GM21447 (cell line): ENCODE measurements around the gene CKLF.
"Not testable (repeated sequence)": the region's sequence is repeated elsewhere in the genome, so short reads cannot be mapped to it uniquely, and the experiment has no call there.

Experiments
- ATAC-seq: cut with Tn5 transposase; IDR thresholded peaks from one replicate; pipeline ENCODE4 v1.9.1; 2021; ENCODE audit not compliant: unreplicated experiment

Gene CKLF

DNA sequence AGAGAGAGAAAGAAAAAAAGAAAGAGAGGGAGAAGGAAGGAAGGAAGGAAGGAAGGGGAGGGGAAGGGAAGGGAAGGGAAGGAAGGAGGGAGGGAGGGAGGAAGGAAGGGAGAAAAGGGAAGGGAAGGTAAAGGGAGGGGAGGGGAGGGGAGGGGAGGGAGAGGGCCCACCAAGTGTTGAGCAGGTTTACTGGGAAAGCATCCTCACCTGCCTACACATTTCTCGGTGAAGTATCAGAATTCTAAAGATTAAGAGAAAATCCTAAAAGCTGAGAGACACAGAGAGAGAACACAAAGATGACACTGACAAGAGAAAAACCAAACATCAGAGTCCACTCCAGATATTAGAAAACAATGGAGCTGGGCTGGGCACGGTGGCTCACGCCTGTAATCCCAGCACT lies 39.9 kb downstream of the CKLF start:
- ATAC-seq: no peak

- ATAC-seq: no peak
These were observed 40.4 kb downstream of the CKLF start for GRCh38 chr16:66592814-66593213.

- no peak for ATAC-seq
These were observed 42.4 kb downstream of the CKLF start for GRCh38 chr16:66594739-66595138.

- ATAC-seq: not testable (repeated sequence)
These were observed 44.2 kb downstream of the CKLF start for GRCh38 chr16:66596559-66596958.

DNA sequence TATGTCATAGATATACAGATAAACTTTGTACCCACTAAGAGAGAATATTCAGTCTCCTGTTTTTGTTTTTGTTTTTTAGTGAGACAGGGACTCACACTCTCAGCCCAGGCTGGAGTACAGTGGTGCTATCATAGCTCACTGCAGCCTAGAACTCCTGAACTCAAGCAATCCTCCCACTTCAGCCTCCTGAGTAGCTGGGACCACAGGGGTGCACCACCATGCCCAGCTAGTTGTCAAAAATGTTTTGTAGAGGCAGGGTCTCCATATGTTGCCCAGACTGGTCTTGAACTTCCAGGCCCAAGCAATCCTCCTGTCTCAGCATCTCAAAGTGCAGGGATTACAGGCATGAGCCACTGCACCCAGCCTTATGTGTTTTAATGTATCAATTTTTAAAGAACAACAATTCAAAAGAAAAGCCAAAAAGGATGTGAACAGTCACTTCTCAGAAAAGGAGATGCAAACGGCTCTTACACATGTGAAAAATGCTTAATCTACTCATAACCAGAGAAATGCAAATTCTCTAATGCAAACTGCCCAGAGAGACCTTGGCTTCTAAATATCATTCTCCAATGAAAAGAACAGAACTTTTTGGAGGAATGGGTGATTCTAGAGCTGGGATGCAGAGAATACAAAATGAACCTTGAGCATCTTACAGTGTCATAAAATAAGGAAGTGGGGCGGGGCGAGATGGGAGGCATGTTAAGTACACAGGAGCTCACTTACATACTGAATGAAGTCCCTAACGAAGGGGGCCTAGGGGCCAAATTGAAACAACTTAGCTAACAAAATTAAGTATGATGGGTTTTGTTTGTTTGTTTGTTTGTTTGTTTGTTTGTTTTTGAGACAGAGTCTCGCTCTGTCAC lies 44.8 kb downstream of the CKLF start:
- no peak for ATAC-seq

DNA sequence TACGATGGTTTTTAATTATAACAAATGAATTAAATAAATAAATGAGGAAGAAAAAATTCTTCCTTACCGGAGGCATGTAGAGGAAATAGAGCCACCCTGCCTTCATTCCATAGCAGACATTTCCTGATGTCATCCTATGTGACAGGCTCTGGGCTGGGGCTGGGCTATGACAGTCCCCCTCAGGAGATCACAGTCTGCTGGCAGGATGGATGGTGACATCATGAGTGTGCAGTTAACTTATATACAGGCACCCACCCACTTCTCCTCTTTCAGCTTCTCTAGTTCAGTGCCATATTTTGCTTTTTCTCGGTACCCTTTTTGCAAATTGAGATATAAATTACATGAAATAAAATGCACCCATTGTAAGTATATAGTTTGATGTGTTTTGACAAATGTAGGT lies 45.7 kb downstream of the CKLF start:
- ATAC-seq: no peak

DNA sequence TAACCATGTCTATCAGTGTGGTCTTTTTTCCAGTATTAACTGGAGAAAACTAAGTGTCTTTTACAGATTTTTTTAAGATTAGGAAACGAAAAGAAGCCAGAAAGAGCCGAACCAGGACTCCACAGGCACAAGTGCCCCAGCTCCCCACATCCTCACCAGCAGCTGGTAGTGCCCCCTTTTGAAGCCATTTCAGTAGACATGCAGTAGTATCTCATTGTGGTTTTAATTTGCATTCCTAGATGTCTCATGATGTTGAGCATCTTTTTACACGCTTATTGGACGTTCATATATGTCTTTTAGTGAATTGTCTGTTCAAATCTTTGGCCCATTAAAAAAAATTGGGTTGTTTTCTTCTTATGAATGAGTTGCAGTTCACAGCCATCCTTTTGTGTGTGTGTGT lies 47.4 kb downstream of the CKLF start:
- ATAC-seq: no peak

GRCh38 chr16:66600477-66600876 lies 48.1 kb downstream of the CKLF start:
- no peak for ATAC-seq

DNA sequence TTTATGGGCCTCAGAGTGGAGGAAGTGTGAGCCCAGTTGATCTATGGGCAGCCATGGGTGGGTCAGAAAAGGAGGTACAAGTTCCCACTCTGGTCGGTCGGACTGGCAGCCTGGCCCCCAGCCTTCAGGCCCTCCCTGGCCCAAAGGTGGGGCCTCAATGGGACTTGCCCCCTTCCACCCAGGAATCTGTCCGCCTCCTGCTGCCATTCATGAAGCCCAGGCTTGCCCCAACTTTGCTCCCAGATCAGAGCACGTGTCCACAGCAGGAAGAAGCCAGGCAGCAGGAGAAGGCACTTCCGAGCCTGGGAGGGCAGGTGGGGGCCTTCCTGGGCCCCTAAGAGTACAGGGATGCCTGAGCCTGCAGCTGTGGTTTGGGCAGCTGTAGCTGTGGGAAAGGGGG lies 49.1 kb downstream of the CKLF start:
- ATAC-seq: no peak

DNA sequence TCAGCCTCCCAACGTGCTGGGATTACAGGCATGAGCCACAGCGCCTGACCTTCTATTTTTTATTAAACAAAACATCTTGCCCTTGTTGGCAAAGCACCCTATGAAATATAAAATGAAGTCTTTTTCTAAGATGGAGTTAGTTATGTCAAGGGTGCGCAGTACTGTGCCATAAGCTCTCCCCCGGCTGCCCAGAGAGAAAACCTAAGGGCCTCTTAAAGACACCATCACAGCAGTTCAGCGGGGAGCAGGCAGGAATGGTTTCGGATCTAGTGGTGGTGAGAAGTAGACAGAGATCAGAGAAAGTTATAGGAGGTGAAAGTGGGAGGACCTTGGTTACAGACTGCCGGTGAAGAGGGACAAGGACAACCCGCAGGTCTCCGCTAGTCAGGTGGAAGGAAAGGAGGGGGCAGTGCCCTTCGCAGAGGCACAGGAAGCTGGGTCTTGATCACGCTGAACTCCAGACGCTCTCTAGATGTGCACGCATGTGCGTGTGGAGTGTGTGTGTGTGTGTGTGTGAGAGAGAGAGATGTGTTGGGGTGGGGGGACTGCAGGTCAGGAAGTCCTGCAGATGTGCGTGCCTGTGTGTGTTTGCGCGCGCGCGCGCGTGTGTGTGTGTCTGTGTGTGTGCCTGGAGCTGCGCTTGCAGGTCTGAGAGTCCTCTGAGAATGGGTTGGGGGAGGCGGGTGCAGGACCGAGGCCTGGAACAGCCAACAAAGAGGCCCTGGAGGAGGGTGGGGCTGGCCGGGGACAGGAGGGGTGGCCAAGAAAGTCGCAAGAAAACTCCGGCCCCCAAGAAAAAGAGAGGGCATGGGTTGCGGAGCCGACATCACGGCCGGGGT lies 51.4 kb downstream of the CKLF start:
- ATAC-seq: no peak

DNA sequence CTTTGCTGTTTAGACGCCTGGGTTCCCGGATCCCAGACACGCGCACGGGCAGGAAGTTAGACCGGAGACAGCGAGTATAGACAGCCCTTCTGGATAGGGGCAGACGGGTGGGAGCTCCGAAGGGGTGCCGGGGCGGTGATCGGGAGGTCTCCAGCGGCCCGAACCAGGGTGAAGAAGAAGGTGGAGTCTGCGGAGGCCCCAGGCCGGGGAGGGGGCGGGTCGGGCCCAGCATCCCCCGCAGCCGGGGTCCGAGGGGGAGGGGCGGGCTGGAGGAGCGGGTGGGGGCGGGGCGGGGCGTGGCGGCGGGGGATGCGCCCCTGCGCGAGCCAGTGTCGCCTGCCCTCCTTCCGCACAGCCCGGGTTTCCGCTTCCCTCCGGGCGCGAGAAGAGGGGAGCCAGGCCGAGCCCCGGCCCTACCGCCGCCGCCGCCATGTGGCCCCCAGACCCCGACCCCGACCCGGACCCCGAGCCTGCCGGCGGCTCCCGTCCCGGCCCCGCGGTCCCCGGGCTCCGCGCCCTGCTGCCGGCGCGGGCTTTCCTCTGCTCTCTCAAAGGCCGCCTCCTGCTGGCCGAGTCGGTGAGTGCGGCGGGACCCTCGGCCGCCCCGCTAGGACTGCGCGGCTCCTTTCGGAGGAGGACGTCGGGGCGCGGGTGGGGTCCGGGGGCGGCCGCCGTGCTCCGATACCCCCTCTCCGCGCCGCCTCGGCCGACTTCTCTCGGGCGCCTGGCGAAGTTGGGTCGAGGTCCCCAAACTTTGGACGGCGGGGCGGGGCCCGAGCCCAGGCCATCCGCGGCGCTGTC lies 52.2 kb downstream of the CKLF start, which contains the start of gene CMTM3:
CMTM3 (plus strand) TSS at position 329 of the 801 bp plus-strand sequence; CDS start at position 431, 102 bp downstream.
- ATAC-seq: peak; percentile 34

DNA sequence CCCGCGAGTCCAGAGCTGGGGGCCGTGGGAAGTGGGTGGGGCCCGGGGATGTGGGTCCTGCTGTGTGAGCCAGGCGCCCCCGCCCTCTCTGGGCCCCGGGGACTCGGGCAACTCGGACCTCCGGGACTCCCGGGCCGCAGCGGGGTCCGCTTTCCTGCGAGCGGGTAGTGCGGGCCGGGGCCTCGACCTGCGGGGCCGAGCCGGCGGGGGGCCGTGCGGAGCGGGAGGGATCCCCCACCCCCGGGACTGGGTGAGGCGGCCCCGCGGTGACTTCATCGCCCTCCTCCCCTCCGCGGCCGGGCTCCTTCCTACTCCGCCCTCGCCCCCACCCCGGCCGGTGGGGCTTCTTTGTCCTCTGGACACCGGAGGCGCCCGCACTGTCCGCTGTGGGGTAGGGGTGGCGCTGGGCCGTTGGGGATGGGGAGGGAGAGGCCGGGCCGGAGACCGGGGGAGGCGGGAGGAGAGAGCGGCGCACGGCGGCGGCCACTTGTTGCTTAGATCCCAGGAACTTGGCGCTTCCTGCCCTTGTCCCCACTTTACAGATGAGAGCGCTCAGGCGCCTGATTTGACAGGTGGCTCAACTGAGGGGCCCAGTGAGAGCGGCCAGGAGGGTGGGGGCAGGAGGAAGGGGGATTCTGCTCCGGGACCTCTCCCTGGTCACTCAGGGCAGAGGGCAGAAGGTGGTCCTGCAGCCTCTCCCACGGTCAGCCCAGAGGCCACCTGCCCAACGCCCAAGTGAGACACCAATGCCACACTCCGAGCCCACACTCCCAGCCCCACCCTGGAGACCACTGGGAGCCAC lies 53.0 kb downstream of the CKLF start:
- ATAC-seq: no peak

- peak; percentile 66 for ATAC-seq
These were observed 53.8 kb downstream of the CKLF start for GRCh38 chr16:66605979-66606751.

- ATAC-seq: no peak
These were observed 56.1 kb downstream of the CKLF start for GRCh38 chr16:66608241-66609138.

GRCh38 chr16:66609139-66609510 lies 56.7 kb downstream of the CKLF start:
- no peak for ATAC-seq

DNA sequence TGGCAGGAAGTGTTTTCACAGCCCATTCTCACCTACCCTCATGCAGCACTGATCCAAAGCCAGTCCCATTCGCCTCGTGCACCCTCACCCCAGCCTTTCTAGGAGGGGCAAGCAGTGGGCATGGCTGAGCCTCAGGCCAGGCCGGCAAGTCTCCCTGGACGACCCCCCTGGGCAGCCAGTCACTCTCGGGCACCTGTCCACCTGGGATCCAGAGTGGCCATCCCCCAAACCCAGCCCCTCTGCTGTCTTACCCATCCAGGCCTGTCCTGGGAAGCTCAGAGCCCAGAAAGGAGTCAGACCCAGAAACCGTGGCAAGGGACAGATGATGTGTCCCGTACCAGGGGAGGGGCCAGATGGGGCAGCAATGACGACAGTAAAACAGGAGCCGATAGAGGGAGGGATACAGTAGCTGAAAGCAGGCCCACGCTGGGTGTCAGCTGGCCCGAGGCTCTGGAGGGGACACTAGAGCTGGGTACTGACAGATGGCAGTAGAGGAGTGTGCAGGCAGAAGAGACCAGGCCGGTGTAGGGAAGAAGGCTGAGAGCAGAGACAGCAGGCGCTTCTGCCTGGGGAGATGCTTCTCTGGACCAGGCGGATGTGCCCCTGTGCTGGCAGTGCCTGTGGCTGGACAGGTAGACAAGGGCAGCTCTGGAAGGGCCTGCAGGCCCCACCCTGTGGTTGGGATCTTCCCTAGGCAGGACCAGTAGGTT lies 57.9 kb downstream of the CKLF start:
- no peak for ATAC-seq

- ATAC-seq: not testable (repeated sequence)
These were observed 59.5 kb downstream of the CKLF start for GRCh38 chr16:66611911-66612310.

DNA sequence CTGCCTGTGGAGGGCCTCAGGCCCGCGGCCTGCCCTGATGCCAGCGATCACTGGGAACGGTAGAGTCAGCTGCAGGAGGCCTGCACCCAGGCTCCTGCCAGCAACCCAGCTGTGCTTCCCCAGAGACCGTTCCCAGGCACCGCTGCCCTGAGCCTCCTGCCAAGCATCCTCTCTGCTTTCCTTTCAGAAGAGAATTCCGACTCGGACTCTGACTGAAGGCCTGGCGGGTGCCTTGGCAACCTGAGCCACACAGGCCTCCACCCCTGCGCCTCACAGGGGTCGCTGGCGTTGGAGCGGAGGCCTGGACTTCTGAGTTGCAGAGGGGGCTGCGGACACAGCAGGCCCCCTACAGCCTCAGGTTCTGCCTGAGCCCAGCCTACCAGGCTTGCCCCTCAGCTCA lies 60.0 kb downstream of the CKLF start:
- ATAC-seq: no peak
